ENCODE measurements around the gene PDCL2. TPM values are rescaled to one million over a fixed set of nuclear protein-coding genes. Genes with fewer than 3 reads are reported as not detected.

PDCL2 gene
- not detected for total RNA-seq
- long read RNA-seq, donor 1: 0 reads
- long read RNA-seq, donor 2: 0 reads

GRCh38 chr4:55592014-55592413 lies at the start of gene PDCL2:
PDCL2 (minus strand) TSS chr4:55592245; CDS start chr4:55592109, 136 bp downstream.
- ATAC-seq (no peak), DNase-seq (peak in 1 of 3 donors; percentile 43)
- no peak within 1 kb of the TSS for H3K4me3 ChIP-seq
- TF ChIP-seq, protein P1, sequence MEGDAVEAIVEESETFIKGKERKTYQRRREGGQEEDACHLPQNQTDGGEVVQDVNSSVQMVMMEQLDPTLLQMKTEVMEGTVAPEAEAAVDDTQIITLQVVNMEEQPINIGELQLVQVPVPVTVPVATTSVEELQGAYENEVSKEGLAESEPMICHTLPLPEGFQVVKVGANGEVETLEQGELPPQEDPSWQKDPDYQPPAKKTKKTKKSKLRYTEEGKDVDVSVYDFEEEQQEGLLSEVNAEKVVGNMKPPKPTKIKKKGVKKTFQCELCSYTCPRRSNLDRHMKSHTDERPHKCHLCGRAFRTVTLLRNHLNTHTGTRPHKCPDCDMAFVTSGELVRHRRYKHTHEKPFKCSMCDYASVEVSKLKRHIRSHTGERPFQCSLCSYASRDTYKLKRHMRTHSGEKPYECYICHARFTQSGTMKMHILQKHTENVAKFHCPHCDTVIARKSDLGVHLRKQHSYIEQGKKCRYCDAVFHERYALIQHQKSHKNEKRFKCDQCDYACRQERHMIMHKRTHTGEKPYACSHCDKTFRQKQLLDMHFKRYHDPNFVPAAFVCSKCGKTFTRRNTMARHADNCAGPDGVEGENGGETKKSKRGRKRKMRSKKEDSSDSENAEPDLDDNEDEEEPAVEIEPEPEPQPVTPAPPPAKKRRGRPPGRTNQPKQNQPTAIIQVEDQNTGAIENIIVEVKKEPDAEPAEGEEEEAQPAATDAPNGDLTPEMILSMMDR (IDR thresholded peaks at IDR 0.05): no peak
- no peaks in the 10 kb centered on the region for H3K36me3 ChIP-seq (ENCODE audit: low read depth)
- intact Hi-C loops (cut with DNase I, micrococcal nuclease): no loop called here
- H3K9me3 ChIP-seq: peaks cover 6% of the 10 kb centered on the region
- H3K4me1 ChIP-seq (ENCODE audit: low read depth): no peaks in the 10 kb centered on the region

GRCh38 chr4:55637272-55637820 lies 45.3 kb upstream of the PDCL2 start:
- ATAC-seq (no peak), DNase-seq (no peak)
- no peak overlapping the region for H3K4me3 ChIP-seq
- no peaks in the 10 kb centered on the region for H3K9me3 ChIP-seq
- no peaks in the 10 kb centered on the region for H3K36me3 ChIP-seq (ENCODE audit: low read depth)
- TF ChIP-seq, protein P1 (IDR thresholded peaks at IDR 0.05): no peak
- intact Hi-C loops (cut with DNase I, micrococcal nuclease): no loop called here
- H3K4me1 ChIP-seq (ENCODE audit: low read depth): peaks cover 7% of the 10 kb centered on the region

DNA sequence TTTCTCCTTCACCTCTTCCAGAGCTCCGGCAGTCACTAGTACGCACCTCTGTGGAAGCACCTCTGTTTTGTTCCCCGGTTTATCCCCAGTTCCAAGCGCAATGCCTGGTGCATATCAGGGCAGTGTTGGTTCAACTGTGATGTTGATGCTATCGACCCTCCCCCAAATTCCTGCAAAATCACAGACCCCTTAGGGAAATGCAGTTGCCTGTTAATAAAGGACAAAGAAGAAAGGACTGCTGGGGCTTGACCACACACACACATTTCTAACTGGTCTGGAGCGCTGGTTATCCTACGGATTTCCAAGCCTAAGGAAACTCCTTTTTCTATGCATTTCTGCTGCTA lies 44.6 kb upstream of the PDCL2 start:
- Histone ChIP-seq H3K9me3 (no peaks in the 10 kb centered on the region), H3K4me1 (ENCODE audit: low read depth) (peaks cover 7% of the 10 kb centered on the region), H3K36me3 (ENCODE audit: low read depth) (no peaks in the 10 kb centered on the region), H3K4me3 (no peak overlapping the region)
- ATAC-seq (no peak), DNase-seq (no peak)
- TF ChIP-seq, protein P1 (IDR thresholded peaks at IDR 0.05): no peak
- intact Hi-C loops (cut with DNase I, micrococcal nuclease): no loop called here

DNA sequence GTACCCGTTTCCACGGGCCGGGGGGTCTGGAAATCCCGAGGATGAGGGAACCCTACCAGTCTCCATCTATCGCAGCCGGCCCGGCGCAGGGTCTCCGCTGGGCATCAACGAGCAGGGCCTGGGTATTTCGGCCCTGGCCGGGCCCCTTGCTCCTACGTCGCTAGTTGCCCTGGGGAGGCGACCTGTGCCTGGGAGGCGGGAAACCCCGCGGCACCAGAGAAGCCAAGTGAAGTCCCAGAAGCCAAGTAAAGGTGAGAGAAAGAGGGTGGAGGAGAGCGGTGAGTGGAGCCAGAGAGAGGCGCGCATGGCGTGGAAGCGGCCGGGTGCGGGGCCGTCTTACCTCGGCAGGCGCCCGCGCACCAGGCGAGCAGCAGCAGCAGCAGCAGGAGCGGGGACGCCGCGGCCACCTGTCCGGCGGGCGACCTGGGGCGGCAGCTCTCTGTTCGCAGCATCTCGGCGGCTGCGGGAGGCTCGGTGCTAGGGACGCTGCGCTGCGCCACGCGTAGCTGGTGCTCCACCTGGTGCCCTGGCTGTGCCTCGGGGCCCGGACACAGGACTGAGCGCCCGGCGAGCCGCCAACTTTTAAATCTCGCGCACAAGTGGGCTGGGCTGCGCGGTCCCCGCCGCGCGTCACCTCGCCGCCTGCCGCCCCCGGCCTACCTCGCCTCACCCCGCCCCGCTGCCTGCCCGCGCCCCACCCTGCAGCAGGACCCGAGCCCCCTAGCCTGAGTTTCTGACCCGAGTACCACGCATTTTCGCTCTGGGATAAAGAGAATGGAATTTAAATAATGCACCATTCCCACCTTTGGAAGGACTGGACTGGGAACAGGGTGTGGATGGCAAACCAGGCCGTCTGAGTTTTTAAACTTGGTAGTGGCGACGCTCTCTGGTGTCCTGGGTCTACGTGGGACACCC lies 44.0 kb upstream of the PDCL2 start, which contains the start of gene NMU:
TSS of gene NMU (minus strand) at position 558 of the 915 bp plus-strand sequence. CDS start at position 452, 106 bp downstream.
- H3K9me3 ChIP-seq: no peaks in the 10 kb centered on the region
- TF ChIP-seq, protein P1 (IDR thresholded peaks at IDR 0.05): no peak
- no peaks in the 10 kb centered on the region for H3K36me3 ChIP-seq (ENCODE audit: low read depth)
- DNase-seq: peak; percentile 60 to 75 (median 62)
- H3K4me1 ChIP-seq (ENCODE audit: low read depth): peaks cover 7% of the 10 kb centered on the region
- no peak within 1 kb of the TSS for H3K4me3 ChIP-seq
- ATAC-seq: peak; percentile 89
- intact Hi-C loops (cut with DNase I, micrococcal nuclease): no loop called here

- H3K4me3 ChIP-seq: no peak overlapping the region
- DNase-seq (no peak), ATAC-seq (no peak)
- TF ChIP-seq, protein P1 (IDR thresholded peaks at IDR 0.05): no peak
- no peaks in the 10 kb centered on the region for H3K36me3 ChIP-seq (ENCODE audit: low read depth)
- peaks cover 7% of the 10 kb centered on the region for H3K4me1 ChIP-seq (ENCODE audit: low read depth)
- intact Hi-C loops (cut with DNase I, micrococcal nuclease): no loop called here
- H3K9me3 ChIP-seq: no peaks in the 10 kb centered on the region
Measured at GRCh38 chr4:55635282-55635681, 43.2 kb upstream of the PDCL2 start.

Measured in mucosa of descending colon (tissue), 3 donors.